GM10266 (cell line): ENCODE measurements around the gene SYCE3.

ENCODE experiments used
- DNase-seq: peaks from one replicate; pipeline ENCODE4 v3.0.0; 2012; ENCODE audit errors: extremely low spot score
- CTCF ChIP-seq: IDR thresholded peaks from 2 replicates; pipeline ENCODE4 v1.5.1; 2012; ENCODE audit warnings: mild to moderate bottlenecking, low read depth; ENCODE audit not compliant: control insufficient read depth, insufficient read depth; ENCODE audit errors: missing control alignments

Gene SYCE3

GRCh38 chr22:50531546-50531961 is 31.2 kb downstream of the SYCE3 start:
- TF ChIP-seq CTCF: no peak
- DNase-seq: peak; percentile 80

DNA sequence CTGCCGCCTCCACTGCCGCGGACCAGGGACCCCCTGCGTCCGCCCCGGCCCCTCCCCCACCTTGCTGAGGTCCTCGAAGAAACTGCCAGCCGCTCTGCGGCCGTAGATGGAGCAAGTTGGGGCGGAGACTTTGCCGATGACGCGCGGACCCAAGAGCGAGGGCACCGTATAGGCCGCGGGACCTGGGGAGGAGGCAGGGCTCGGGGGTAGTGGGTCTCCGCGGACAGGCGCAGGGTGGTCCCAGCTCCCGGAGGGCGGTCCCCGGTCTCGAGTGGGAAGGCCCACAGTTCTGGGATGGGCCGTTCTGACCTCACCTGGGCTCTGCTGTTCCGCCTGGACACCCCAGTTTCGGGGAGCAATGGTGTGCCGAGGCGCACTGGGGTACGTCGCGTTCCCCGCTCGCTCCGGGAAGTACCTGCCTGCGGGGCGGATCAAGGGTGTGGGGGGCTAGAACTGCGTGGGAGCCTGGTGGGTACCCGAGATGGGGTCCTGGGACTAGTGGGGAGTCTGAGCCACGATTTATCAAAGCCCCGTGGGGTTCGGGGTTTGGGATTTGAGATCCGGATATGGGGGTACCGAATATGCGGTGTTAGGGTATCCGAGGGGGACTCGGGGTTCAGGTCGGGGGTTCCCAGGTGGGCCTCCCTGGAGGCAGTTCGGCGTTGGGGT is 31.7 kb downstream of the SYCE3 start:
- DNase-seq: peak; percentile 86
- TF ChIP-seq CTCF: no peak

GRCh38 chr22:50530580-50530876 is 32.2 kb downstream of the SYCE3 start:
- DNase-seq: peak; percentile 48
- TF ChIP-seq CTCF: no peak

- TF ChIP-seq CTCF: no peak
- peak; percentile 91 for DNase-seq
Observed at GRCh38 chr22:50529897-50530579, 32.7 kb downstream of the SYCE3 start, which contains the start of gene TYMP. TYMP (minus strand) TSS chr22:50530012; CDS start chr22:50529709, 303 bp downstream.

GRCh38 chr22:50529416-50529896 is 33.3 kb downstream of the SYCE3 start:
- TF ChIP-seq CTCF: no peak
- no peak for DNase-seq

GRCh38 chr22:50528682-50529415 is 33.9 kb downstream of the SYCE3 start:
- DNase-seq: no peak
- TF ChIP-seq CTCF: no peak
